HG02678 (cell line): Measurements from ENCODE around the gene ARHGAP35.
"Not testable (repeated sequence)": the region's sequence is repeated elsewhere in the genome, so short reads cannot be mapped to it uniquely, and the experiment has no call there.

Experiments
- ATAC-seq: cut with Tn5 transposase; IDR thresholded peaks from one replicate; pipeline ENCODE4 v1.9.1; 2021; ENCODE audit warnings: mild to moderate bottlenecking, moderate library complexity; ENCODE audit not compliant: unreplicated experiment

Gene ARHGAP35

GRCh38 chr19:46842791-46843190 lies 18.0 kb upstream of the ARHGAP35 start:
- ATAC-seq = no peak

DNA sequence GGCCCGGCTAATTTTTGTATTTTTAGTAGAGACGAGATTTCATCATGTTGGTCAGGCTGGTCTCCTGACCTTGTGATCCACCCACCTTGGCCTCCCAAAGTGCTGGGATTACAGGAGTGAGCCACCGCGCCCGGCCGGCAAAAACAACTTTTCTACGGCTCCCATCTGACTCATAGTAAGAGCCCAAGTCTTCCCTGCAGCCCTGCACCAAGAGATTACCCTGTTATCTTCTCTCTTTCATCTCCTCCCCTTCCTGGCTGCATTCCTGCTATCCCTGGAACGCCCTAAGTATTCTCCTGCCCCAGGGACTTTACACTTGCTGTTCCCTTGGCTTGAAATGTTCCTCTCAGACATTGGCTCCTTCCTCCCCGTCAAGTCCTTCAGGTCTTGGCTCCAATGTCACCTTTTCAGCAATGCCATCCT lies 16.7 kb upstream of the ARHGAP35 start:
- ATAC-seq = no peak

GRCh38 chr19:46845959-46846459 lies 14.8 kb upstream of the ARHGAP35 start:
- ATAC-seq = no peak

DNA sequence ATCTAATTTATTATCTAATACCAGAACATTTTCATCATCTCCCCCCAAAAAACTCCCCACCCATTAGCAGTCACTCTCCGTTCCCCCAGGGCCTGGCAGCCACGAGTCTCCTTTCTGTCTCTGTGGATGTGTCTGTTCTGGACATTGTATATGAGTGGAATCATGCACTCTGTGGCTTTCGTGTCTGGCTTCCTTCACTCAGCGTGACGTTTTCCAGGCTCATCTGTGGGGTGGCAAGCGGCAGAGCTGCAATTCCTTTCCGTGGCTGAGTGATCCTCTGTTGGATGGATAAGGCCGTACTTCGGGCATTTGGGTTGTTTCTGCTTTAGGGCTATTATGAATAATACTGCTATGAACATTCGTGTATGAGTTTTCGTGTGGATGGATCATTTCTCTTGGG lies 13.3 kb upstream of the ARHGAP35 start:
- ATAC-seq = no peak

- no peak for ATAC-seq
Measured at GRCh38 chr19:46848389-46848788, 12.4 kb upstream of the ARHGAP35 start.

GRCh38 chr19:46849610-46850009 lies 11.2 kb upstream of the ARHGAP35 start:
- ATAC-seq = no peak

DNA sequence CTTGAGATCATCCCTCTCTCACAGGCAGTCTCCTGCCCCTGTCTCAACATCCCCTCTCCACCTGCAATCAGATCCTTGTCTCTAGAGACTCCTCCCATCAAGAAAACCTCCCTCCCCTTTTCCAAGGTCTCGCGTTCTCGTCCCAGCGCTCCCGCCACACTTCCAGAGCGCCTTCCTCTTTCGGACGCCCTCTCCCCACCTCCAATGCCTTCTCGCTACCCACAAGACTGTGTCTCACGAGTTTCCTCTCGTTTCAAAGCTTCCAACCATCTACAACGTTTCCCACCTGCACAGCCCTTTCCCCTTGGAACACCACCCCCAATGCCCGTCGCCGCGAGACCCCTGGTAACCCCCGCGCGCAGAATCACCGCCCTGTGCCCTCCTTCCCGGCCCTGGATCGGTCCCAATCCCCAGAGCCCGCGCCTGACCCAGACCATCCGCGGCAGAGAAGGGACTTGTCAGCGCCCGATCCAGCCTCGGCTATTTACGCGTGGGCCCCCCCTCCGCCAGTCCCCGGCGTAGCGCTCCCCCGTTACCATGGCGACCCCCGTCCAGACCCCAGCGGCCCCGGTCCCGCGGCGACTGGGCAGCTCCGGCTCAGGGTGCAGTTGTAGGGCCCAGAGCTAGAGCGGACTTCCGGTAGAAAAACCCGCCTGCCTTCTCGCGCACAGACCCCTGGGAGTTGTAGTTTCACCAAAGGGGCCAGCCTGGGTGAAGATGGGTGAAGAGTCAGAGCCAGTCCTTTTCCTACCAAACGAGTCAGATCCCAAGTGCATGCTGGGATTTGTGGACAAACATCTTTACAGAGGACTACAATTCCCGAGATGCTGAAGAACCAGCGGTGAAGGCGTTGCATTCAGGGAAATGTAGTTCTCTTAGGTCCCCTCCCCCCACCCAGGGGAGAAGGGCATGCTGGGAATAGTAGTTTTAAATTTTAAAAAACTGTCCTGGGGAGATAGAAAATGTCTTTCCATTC lies 10.3 kb upstream of the ARHGAP35 start, which contains the start of gene AP2S1:
TSS of gene AP2S1 (minus strand) at position 619 of the 976 bp plus-strand sequence. CDS start at position 539, 80 bp downstream.
- peak; percentile 95 for ATAC-seq

DNA sequence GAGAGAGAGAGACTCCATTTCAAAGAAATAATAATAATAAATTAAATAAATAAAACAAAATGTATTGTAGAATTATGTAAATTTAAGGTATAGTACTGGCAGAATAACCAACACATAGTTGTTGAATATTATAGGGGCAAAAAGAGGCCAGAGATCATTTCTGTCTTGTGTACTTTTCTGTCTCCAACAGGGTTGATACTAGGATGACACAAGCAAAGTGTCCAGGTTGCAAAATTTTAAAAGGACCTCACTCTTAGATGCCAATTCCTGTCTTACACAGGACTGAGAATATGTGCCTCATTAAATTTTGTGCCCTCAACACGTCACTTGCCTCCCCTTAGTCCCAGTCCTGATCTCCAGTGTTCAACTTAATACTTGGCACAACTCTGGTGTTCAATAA lies 8.0 kb upstream of the ARHGAP35 start:
- ATAC-seq = no peak

GRCh38 chr19:46854698-46855097 lies 6.1 kb upstream of the ARHGAP35 start:
- ATAC-seq = not testable (repeated sequence)

DNA sequence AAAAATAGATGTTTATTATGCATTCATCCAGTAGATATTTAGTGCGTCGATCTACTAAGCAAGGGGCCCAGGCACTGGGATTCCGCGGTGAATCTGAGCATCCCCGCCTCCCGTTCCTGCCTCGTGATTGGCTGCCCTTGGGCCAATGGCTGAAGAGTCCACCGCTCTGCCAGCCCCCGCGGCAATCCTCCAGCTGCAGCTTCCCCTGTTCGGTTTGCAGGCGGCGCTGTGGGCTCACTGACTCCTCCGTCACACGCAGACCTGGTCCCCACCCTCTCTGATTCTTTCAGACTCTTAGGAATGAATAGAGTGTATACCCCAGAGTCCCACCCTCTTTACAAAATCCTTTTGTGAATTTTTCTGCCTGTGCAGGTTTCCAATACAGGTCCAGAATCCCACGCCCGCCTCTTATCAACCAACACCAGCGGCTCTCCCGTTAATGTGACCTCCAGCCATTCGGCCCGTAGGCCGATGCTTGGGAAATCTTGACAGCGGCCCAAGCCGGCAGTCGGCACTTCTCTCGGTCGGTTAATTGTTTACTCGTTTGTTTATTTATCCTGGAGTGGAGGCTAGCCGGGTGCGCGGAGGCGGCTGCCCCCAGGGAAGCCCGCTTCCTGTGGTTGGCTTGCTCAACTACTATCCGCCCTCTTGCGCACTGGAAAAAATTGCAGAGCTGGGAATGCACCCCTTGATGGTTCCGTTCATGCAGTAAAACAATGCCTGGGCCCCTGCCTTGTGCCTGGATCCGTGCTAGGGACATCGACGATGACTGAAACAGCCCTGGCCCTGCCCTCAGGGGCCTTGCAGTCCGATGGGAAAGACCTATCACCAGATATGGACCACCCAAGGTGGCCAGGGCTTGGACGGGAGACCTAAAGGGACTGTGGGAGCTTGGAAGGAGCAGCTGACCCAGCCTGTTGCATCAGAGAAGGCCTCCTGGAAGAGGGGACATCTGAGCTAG lies 4.5 kb upstream of the ARHGAP35 start:
- ATAC-seq = peak; percentile 49

GRCh38 chr19:46859637-46860124 lies 1.1 kb upstream of the ARHGAP35 start:
- ATAC-seq = no peak

GRCh38 chr19:46860125-46860845 lies 512 bp upstream of the ARHGAP35 start:
- peak; percentile 74 for ATAC-seq

DNA sequence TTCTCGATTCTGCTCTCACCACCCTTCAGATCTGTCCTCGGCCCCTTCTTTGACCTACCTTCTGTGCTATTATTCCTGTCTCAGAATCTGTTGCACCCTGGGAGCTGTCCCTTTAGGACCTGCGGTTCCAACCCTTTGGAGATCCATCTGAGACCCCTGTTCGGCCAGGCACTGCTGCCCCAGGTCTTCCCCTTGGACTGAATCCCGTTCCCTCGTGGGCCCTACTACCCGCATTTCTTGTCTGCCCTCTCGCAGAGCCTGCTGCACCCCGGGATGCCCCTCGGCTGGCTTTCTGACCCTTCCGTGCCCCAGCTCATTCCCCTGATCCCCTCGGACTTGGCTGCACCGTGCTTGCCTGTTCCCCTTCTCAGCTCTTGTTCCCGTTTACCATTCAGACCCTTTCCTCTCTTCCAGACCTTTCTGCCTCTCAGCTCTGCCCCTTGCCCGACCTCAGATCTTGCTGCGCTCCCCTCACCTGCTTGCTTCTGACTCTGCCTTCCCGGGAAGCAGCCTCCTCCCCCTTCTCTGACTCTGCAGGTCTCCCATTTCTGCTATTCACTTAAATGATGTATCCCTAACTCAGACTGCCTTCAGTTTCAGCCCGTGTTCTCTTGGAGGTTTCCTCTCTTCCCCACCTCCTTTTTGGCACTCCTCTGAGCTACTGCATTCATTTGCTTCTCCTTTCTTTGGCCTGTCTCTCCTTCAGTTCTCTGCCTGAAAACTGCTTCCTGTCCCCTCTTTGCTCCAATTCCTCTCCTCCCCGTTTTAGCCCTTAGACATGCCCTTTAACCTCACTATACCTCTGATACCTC lies 1.1 kb downstream of the ARHGAP35 start:
- no peak for ATAC-seq

DNA sequence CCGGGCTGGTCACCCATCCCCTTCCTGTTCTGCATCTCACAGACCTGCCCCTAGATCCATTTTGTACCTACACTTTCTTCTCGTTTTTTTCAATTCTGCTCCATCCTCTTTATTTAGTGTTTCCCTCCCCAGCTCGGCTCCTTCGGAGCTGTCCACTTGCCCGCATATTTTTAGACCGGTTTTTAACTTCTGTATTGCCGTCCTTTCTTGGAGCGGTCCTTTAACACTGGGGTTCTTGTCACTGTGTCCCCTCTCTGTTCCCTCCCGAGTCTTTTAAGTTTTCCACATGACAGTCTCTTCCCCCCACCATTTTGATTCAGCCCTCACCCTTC lies 1.7 kb downstream of the ARHGAP35 start:
- no peak for ATAC-seq

DNA sequence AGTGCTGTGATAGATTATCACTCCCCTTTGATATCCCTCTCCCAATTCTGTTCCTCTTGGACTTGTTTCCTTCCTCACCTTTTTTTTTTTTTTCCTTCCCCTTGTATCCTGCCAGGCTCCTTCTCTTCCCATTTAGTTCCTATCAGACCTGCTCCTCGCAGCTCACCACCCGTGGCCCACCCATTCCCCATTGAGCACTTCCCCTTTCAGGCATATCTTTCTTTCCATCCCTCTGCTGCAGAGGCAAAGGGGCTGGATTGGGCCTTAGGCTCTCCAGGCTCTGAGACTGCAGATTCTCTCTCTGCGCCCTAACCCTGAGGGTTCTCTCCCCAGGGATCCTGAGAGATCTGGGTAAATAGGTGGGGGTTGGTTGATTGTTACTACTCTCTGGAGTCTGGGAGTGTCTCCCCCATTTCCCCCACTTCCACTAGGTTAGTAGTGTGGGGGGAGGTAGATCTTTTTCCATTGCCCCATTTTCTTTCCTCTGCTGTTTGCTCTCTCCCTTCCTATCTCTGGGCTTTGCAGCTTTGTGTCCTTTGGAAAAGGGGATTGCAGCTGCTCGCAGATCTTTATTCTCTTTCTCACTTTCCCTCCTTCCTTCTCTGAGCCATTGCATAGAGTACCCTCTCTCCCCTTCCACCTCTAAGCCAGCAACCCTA lies 2.3 kb downstream of the ARHGAP35 start:
- ATAC-seq = no peak

GRCh38 chr19:46863818-46864629 lies 3.2 kb downstream of the ARHGAP35 start:
- no peak for ATAC-seq

- no peak for ATAC-seq
Measured at GRCh38 chr19:46866407-46867136, 5.8 kb downstream of the ARHGAP35 start.

- no peak for ATAC-seq
Measured at GRCh38 chr19:46867170-46867569, 6.4 kb downstream of the ARHGAP35 start.
